Measurements from ENCODE around the gene SLC34A1. TPM values are rescaled to one million over a fixed set of nuclear protein-coding genes. Genes with fewer than 3 reads are reported as not detected.

Gene SLC34A1
- total RNA-seq, 5 donors from 2014 or later (not counting 1 experiment from before 2014, with no cell fraction given), result 0.13 to 0.18 (median 0.16) TPM; not detected in 2

DNA sequence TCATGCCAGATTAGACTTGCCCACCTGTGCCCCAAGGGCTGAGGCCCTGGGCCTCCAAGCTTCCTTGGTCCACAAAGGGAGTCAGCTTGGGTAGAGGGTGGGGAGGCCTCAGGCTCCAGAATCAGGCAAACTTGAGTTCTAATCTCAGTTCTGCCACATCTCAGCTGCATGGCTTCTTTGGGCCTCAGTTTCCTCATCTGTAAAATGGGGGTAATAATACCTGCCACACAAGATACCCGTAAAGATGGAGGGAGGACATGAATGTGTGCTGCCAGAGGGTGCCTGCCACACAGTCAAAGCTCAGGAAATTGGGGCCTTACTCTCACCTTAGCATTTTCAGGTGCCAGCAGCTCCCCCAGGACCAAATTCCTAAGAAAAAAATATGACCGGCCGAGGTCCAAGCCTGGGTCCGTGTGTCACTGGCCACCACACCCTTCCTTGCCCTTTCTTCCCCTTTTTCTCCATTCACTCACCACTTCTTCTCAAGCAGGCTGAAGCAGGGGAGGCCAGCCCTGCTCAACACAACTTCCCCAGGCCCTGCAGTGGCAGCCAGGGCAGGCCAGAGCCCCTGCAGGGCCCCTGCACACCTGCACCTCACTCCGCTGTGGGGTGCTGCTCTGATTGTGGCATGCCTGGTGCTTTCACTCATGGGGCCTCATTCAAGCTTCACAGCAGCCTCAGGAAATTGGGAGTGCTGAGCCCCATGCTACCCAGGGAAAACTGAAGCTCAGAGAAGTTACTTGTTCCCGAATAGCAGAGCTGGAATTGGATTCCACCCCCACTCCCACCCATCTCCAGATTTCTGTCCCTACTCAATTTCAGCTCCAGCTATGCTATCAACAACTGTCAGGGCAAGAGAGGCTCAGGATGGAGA lies 22.6 kb upstream of the SLC34A1 start:
- ChIA-PET POLR2A (no interaction called here), CTCF (interaction anchor here (0.5 to 1.5 kb wide), 3 partner anchors 18 to 51 kb away, joined by 3 to 7 read pairs (median 4); no protein-coding TSS in a partner anchor)
- Histone ChIP-seq H3K4me1 (ENCODE audit: control insufficient read depth in 1 of 2, extremely low read depth in 1 of 2, insufficient read depth in 2 of 2, low read length in 2 of 2) (peaks cover 54 to 96% of the 10 kb centered on the region in 2 experiments), H3K27ac (ENCODE audit: low read length) (peak overlapping the region; percentile 74), H3K9me3 (no peaks in the 10 kb centered on the region), H3K4me3 (ENCODE audit: control insufficient read depth in 1 of 2, extremely low read depth in 1 of 2, low read length in 1 of 2) (peak overlapping the region in 1 of 2 donors; percentile 56), H3K27me3 (replicated peaks in 1 of 2; ENCODE audit: control insufficient read depth in 2 of 2, extremely low read depth in 1 of 2, insufficient read depth in 2 of 2, low read length in 1 of 2) (no peaks in the 10 kb centered on the region), H3K36me3 (ENCODE audit: control insufficient read depth in 2 of 2, extremely low read depth in 1 of 2, insufficient read depth in 1 of 2, low read length in 1 of 2) (peaks cover 5 to 55% of the 10 kb centered on the region in 2 donors)
- Mint-ChIP-seq H3K27ac (peak overlapping the region; percentile 95 to 96), H3K27me3 (no peaks in the 10 kb centered on the region), H3K9me3 (no peaks in the 10 kb centered on the region), H3K4me1 (peaks cover 58 to 87% (median 79%) of the 10 kb centered on the region in 3 donors), H3K36me3 (peaks cover 5% of the 10 kb centered on the region), H3K4me3 (peak overlapping the region; percentile 77 to 82 (median 80))
- peak in 3 of 35 experiments; percentile 15 to 41 (median 25) for DNase-seq
- peak in 1 of 4 experiments; percentile 14 for ATAC-seq (replicated peaks in 1 of 4)
- WGBS (ENCODE audit: insufficient coverage), result 58% methylated on average over 2 of the region's 6 CpGs

- no peaks in the 10 kb centered on the region for H3K27me3 ChIP-seq (replicated peaks in 1 of 2; ENCODE audit: control insufficient read depth in 2 of 2, extremely low read depth in 1 of 2, insufficient read depth in 2 of 2, low read length in 1 of 2)
- Mint-ChIP-seq H3K27ac (peak overlapping the region; percentile 95 to 96), H3K27me3 (no peaks in the 10 kb centered on the region), H3K36me3 (peaks cover 5% of the 10 kb centered on the region), H3K9me3 (no peaks in the 10 kb centered on the region), H3K4me3 (peak overlapping the region; percentile 77 to 82 (median 80)), H3K4me1 (peaks cover 52 to 81% (median 73%) of the 10 kb centered on the region in 3 donors)
- DNase-seq (no peak), ATAC-seq (replicated peaks in 1 of 4) (no peak)
- ChIA-PET POLR2A (no interaction called here), CTCF (interaction anchor here in 1 of 2 donors (1.5 kb wide), 1 partner anchor 28 kb away, joined by 4 read pairs; no protein-coding TSS in a partner anchor)
- H3K27ac ChIP-seq (ENCODE audit: low read length), result peak overlapping the region; percentile 74
- WGBS (ENCODE audit: insufficient coverage), result 70% methylated on average over 3 of the region's 8 CpGs
- H3K36me3 ChIP-seq (ENCODE audit: control insufficient read depth in 2 of 2, extremely low read depth in 1 of 2, insufficient read depth in 1 of 2, low read length in 1 of 2), result peaks cover 6 to 60% of the 10 kb centered on the region in 2 donors
- no peaks in the 10 kb centered on the region for H3K9me3 ChIP-seq
- H3K4me3 ChIP-seq (ENCODE audit: control insufficient read depth in 1 of 2, extremely low read depth in 1 of 2, low read length in 1 of 2), result peak overlapping the region; percentile 54 to 56
- peaks cover 48 to 95% of the 10 kb centered on the region in 2 experiments for H3K4me1 ChIP-seq (ENCODE audit: control insufficient read depth in 1 of 2, extremely low read depth in 1 of 2, insufficient read depth in 2 of 2, low read length in 2 of 2)
Observed at GRCh38 chr5:177362292-177362609, 22.0 kb upstream of the SLC34A1 start.

- H3K4me1 ChIP-seq (ENCODE audit: control insufficient read depth in 1 of 2, extremely low read depth in 1 of 2, insufficient read depth in 2 of 2, low read length in 2 of 2), result peaks cover 45 to 90% of the 10 kb centered on the region in 2 experiments
- H3K9me3 ChIP-seq, result no peaks in the 10 kb centered on the region
- H3K36me3 ChIP-seq (ENCODE audit: control insufficient read depth in 2 of 2, extremely low read depth in 1 of 2, insufficient read depth in 1 of 2, low read length in 1 of 2), result peaks cover 12 to 67% of the 10 kb centered on the region in 2 donors
- ChIA-PET CTCF (interaction anchor here (0.7 to 2.9 kb wide), 3 partner anchors 10 to 28 kb away, joined by 3 to 8 read pairs (median 4); no protein-coding TSS in a partner anchor), POLR2A (interaction anchor here in 1 of 2 donors (0.7 kb wide), 1 partner anchor 12 kb away, joined by 3 read pairs; the partner anchor contains the start of gene LMAN2)
- H3K4me3 Mint-ChIP-seq, result peak overlapping the region; percentile 77 to 82 (median 80)
- ATAC-seq (replicated peaks in 1 of 4) (peak; percentile 75 to 79 (median 79)), DNase-seq (peak; percentile 34 to 88 (median 56))
- under 1% methylated on average over 35 of the region's 59 CpGs for WGBS (ENCODE audit: insufficient coverage)
- H3K4me3 ChIP-seq (ENCODE audit: control insufficient read depth in 1 of 2, extremely low read depth in 1 of 2, low read length in 1 of 2), result peak overlapping the region; percentile 54 to 56
- H3K36me3 Mint-ChIP-seq, result peaks cover 5% of the 10 kb centered on the region
- peaks cover 46 to 75% (median 68%) of the 10 kb centered on the region in 3 donors for H3K4me1 Mint-ChIP-seq
- no peaks in the 10 kb centered on the region for H3K9me3 Mint-ChIP-seq
- H3K27ac ChIP-seq (ENCODE audit: low read length), result peak overlapping the region; percentile 74
- peak overlapping the region; percentile 95 to 96 for H3K27ac Mint-ChIP-seq
- H3K27me3 ChIP-seq (replicated peaks in 1 of 2; ENCODE audit: control insufficient read depth in 2 of 2, extremely low read depth in 1 of 2, insufficient read depth in 2 of 2, low read length in 1 of 2), result no peaks in the 10 kb centered on the region
- H3K27me3 Mint-ChIP-seq, result no peaks in the 10 kb centered on the region
Observed at GRCh38 chr5:177362610-177363507, 21.4 kb upstream of the SLC34A1 start.

DNA sequence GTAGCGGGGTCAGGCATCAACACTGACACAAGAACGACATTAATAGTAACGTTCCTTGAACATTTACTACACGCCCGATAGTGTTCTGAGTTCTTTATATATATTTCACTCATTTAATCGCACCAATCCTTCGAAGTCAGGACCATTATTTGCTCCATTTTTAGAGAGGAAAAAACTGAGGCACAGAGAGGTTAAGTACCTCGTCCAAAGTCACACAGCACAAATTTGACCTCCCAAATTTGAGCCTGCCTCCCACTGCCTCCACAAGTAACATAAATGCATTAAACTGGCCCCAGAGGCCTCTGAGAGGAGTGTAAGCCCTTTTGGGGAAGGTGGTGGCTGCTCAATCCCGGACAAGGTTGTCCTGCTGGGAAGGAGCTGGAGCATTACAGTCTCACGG lies 20.7 kb upstream of the SLC34A1 start:
- Mint-ChIP-seq H3K4me1 (peaks cover 50 to 78% (median 72%) of the 10 kb centered on the region in 3 donors), H3K9me3 (no peaks in the 10 kb centered on the region), H3K36me3 (peaks cover 9% of the 10 kb centered on the region), H3K4me3 (peak overlapping the region; percentile 57 to 80 (median 77)), H3K27me3 (no peaks in the 10 kb centered on the region), H3K27ac (peak overlapping the region in 1 of 2 donors; percentile 79)
- H3K27ac ChIP-seq (ENCODE audit: low read length), result peak overlapping the region; percentile 9
- DNase-seq, result no peak
- no CpG with 5 or more reads among the region's 10 CpGs for WGBS (ENCODE audit: insufficient coverage)
- ChIA-PET CTCF (interaction anchor here in 1 of 2 donors (0.7 to 2.9 kb wide), 2 partner anchors 10 to 27 kb away, joined by 3 to 8 read pairs; no protein-coding TSS in a partner anchor), POLR2A (interaction anchor here in 1 of 2 donors (0.7 kb wide), 1 partner anchor 12 kb away, joined by 3 read pairs; the partner anchor contains the start of gene LMAN2)
- no peaks in the 10 kb centered on the region for H3K9me3 ChIP-seq
- H3K4me3 ChIP-seq (ENCODE audit: control insufficient read depth in 1 of 2, extremely low read depth in 1 of 2, low read length in 1 of 2), result no peak overlapping the region
- peaks cover 46 to 89% of the 10 kb centered on the region in 2 experiments for H3K4me1 ChIP-seq (ENCODE audit: control insufficient read depth in 1 of 2, extremely low read depth in 1 of 2, insufficient read depth in 2 of 2, low read length in 2 of 2)
- peak in 1 of 4 experiments; percentile 0 for ATAC-seq (replicated peaks in 1 of 4)
- H3K36me3 ChIP-seq (ENCODE audit: control insufficient read depth in 2 of 2, extremely low read depth in 1 of 2, insufficient read depth in 1 of 2, low read length in 1 of 2), result peaks cover 19 to 72% of the 10 kb centered on the region in 2 donors
- no peaks in the 10 kb centered on the region for H3K27me3 ChIP-seq (replicated peaks in 1 of 2; ENCODE audit: control insufficient read depth in 2 of 2, extremely low read depth in 1 of 2, insufficient read depth in 2 of 2, low read length in 1 of 2)

DNA sequence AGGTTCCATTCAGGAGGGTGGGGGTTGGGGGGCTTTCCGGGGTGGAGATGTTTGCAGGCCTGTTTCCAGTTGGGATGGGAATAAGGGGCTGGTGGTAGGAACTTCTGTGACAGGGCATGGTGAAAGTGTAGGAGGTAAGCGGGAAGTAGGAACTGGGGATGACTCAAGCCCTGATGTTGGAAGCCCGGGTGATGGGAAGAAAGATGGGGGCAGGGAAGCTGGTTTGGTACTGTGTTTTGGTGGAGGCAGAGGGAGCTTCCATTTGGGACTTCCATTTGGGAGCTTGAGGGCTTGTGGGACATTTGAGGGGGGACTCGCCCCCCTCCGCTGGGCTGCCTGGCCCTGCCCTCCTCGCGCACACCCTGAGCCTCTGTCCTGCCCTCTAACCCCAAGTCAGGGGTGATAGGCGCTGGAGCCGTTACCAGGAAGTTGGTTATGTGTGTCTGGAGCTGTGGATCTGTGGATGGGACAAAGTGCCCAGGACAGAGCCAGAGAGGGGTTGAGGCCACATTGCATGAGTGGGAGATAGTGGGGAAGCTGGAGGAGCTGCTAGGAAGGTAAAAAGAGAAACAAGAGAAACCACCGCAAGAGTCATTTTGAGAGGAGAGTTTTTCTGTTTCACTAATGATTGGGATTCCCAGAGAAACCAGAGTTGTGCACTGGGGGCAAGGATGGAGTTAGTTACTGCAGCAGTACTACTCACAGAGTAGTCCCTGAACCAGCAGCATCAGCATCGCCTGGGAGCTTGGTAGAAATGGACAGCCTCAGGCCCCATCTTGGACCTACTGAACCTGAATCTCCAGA lies 19.9 kb upstream of the SLC34A1 start:
- peaks cover 50 to 78% (median 72%) of the 10 kb centered on the region in 3 donors for H3K4me1 Mint-ChIP-seq
- WGBS (ENCODE audit: insufficient coverage), result 57% methylated on average over 6 of the region's 11 CpGs
- peak overlapping the region; percentile 21 to 77 (median 31) for H3K4me3 Mint-ChIP-seq
- Histone ChIP-seq H3K27ac (ENCODE audit: low read length) (no peak overlapping the region), H3K27me3 (replicated peaks in 1 of 2; ENCODE audit: control insufficient read depth in 2 of 2, extremely low read depth in 1 of 2, insufficient read depth in 2 of 2, low read length in 1 of 2) (no peaks in the 10 kb centered on the region), H3K36me3 (ENCODE audit: control insufficient read depth in 2 of 2, extremely low read depth in 1 of 2, insufficient read depth in 1 of 2, low read length in 1 of 2) (peaks cover 23 to 73% of the 10 kb centered on the region in 2 donors), H3K4me1 (ENCODE audit: control insufficient read depth in 1 of 2, extremely low read depth in 1 of 2, insufficient read depth in 2 of 2, low read length in 2 of 2) (peaks cover 42 to 89% of the 10 kb centered on the region in 2 experiments), H3K9me3 (no peaks in the 10 kb centered on the region), H3K4me3 (ENCODE audit: control insufficient read depth in 1 of 2, extremely low read depth in 1 of 2, low read length in 1 of 2) (no peak overlapping the region)
- no peak for DNase-seq
- POLR2A ChIA-PET, result no interaction called here
- H3K27ac Mint-ChIP-seq, result peak overlapping the region; percentile 79 to 85
- CTCF ChIA-PET, result interaction anchor here (0.6 to 2.9 kb wide), 3 partner anchors 9 to 26 kb away, joined by 3 to 8 read pairs (median 4); no protein-coding TSS in a partner anchor
- peaks cover 17% of the 10 kb centered on the region for H3K36me3 Mint-ChIP-seq
- ATAC-seq (replicated peaks in 1 of 4), result no peak
- H3K27me3 Mint-ChIP-seq, result no peaks in the 10 kb centered on the region
- no peaks in the 10 kb centered on the region for H3K9me3 Mint-ChIP-seq

Measured in T-cell (primary cell).